NT2/D1 (cell line): ENCODE measurements around the gene RNF39.

Experiments used
- DNase-seq: peaks from one replicate; pipeline ENCODE4 v3.0.0-alpha.2; 2011; ENCODE audit warnings: low read depth, low spot score
- H3K27me3 ChIP-seq: 2 replicates; pipeline ENCODE4 v1.6.0; 2011; ENCODE audit warnings: mild to moderate bottlenecking; ENCODE audit not compliant: insufficient read length, insufficient read depth
- H3K36me3 ChIP-seq: 2 replicates; pipeline ENCODE4 v1.6.1; 2011; ENCODE audit warnings: mild to moderate bottlenecking, low read length, mixed read lengths; ENCODE audit not compliant: insufficient read depth, insufficient read length
- H3K4me1 ChIP-seq: 2 replicates; pipeline ENCODE4 v1.5.1; 2011; ENCODE audit not compliant: insufficient read depth, insufficient read length
- H3K4me3 ChIP-seq: 2 replicates; pipeline ENCODE4 v1.5.1; 2011; ENCODE audit warnings: low read depth; ENCODE audit not compliant: insufficient read length
- H3K9ac ChIP-seq: 2 replicates; pipeline ENCODE4 v1.6.0; 2011; ENCODE audit warnings: low read depth; ENCODE audit not compliant: insufficient read length
- H3K9me3 ChIP-seq: 2 replicates; pipeline ENCODE4 v1.5.1; 2011; ENCODE audit warnings: mild to moderate bottlenecking, low read length; ENCODE audit not compliant: insufficient read depth
- SUZ12 ChIP-seq: IDR thresholded peaks from 2 replicates; pipeline ENCODE4 v1.6.1; 2011; ENCODE audit not compliant: insufficient read length, insufficient read depth; ENCODE audit errors: extremely low read depth
- YY1 ChIP-seq: IDR thresholded peaks from 2 replicates; pipeline ENCODE4 v1.6.1; 2011; ENCODE audit not compliant: insufficient read length, insufficient read depth
- ZNF274 ChIP-seq: IDR thresholded peaks from 2 replicates; pipeline ENCODE4 v1.6.1; 2011; ENCODE audit warnings: mild to moderate bottlenecking, low read depth, low read length

Gene RNF39

GRCh38 chr6:30020626-30021025 is 54.9 kb downstream of the RNF39 start:
- Histone ChIP-seq H3K27me3 (no peaks in the 10 kb centered on the region), H3K4me1 (no peaks in the 10 kb centered on the region), H3K36me3 (no peaks in the 10 kb centered on the region), H3K9ac (no peak overlapping the region), H3K4me3 (no peak overlapping the region), H3K9me3 (no peaks in the 10 kb centered on the region)
- no peak for DNase-seq
- TF ChIP-seq SUZ12 (no peak), YY1 (no peak), ZNF274 (no peak)
